Measurements from ENCODE around the gene CCN6.

Gene CCN6

GRCh38 chr6:112117554-112117953 lies 63.6 kb downstream of the CCN6 start:
- no peak for DNase-seq (ENCODE audit: low spot score)

GRCh38 chr6:112118034-112118433 lies 64.1 kb downstream of the CCN6 start:
- DNase-seq (ENCODE audit: low spot score) = no peak
